Measurements from ENCODE around the gene TMA16.

TMA16 gene

DNA sequence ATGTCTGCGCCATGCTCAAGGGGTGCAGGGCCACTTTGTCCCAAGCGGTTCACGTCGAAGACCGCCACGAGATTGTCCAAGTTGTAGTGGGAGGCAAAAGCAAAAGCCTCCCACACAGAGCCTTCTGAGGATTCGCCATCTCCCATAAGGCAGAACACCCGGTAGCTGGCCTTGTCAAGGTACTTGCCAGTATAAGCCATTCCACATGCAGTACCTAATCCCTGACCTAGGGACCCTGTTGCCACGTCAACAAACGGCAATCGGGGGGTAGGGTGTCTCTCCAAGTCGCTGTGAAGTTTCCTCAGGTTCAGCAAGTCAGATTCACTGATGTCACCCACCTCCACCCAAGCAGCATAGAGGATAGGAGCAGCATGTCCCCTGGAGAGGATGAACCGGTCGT, 21.4 kb upstream of the TMA16 start:
- DNase-seq (ENCODE audit: low read depth), result no peak
- TF ChIP-seq CTCF (conservative IDR thresholded peaks at IDR 0.05; ENCODE audit: low read length), result no peak
- no peak overlapping the region for H3K4me3 ChIP-seq (ENCODE audit: low read length)

DNA sequence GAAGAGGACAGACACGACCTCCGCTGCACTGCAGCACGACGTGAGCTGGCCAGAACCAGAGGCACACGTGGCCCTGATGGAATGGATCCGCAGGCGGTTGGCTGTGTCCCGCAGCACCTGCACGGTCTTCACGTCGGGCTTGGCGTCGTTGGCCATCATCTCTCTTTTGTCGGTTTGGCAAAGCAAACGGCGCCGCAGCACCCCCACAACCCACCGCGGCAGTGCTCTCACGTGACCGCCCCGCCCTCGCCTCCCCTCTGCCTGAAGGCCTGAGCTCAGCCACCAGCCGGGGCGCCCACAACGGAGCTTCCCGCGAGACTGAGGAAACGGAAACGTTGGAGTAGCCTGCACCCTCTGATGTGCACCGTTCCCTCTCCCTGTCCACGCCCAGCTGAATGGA, 20.9 kb upstream of the TMA16 start, which contains the start of gene TKTL2:
TKTL2 (minus strand) TSS at position 179 of the 400 bp plus-strand sequence; CDS start at position 159, 20 bp downstream.
- DNase-seq (ENCODE audit: low read depth), result no peak
- H3K4me3 ChIP-seq (ENCODE audit: low read length), result no peak within 1 kb of the TSS
- no peak for TF ChIP-seq CTCF (conservative IDR thresholded peaks at IDR 0.05; ENCODE audit: low read length)

DNA sequence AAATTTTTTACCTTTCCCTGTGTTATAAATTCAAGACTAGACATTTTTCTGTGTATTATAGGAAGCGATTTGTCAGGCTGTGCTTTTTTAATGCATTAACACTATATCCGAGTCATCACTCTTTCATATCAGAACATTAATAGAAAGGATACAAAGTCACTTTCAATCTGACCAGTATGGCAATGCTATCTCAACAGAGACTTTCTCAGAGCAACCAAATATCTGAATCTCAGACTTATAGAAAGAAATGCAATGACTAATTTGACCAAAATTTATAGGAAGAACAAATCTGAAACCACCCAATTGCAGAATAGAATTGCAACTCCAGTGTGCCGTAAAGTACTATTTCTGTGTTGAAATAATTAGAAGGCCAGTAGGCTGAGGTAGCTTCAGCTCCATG, 20.5 kb upstream of the TMA16 start:
- no peak overlapping the region for H3K4me3 ChIP-seq (ENCODE audit: low read length)
- TF ChIP-seq CTCF (conservative IDR thresholded peaks at IDR 0.05; ENCODE audit: low read length), result no peak
- no peak for DNase-seq (ENCODE audit: low read depth)

DNA sequence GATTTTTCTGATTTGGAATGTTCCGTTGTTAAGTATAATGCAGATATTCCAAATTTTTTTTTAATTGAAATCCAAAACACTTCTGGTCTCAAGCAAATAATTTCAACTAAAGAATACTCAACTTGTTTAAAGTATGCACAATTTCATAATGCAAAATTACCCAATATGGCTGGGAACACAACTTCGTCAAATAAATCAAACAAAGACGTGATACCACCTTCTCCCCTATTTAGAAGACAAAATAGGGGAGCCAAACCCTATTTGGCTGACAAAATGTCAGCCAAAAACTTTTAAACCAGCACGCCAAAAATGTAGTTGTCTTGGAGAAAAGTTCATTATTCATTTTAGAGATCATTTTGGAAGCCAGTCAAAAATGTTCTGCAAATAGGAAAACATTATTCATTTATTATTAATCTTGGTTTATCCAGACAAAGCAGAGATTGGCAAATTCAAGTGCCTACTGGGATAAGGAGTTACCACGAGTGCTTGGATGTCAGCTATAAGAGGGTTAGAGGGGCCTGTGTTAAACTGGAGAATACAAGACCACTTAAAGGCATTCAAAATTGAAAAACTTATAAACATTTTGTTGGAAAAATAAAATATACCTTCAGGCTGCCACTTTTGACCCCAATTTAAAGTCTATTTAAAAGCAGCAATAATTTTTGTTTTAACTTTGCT, 17.6 kb upstream of the TMA16 start:
- no peak overlapping the region for H3K4me3 ChIP-seq (ENCODE audit: low read length)
- DNase-seq (ENCODE audit: low read depth), result no peak
- no peak for TF ChIP-seq CTCF (conservative IDR thresholded peaks at IDR 0.05; ENCODE audit: low read length)

- no peak overlapping the region for H3K4me3 ChIP-seq (ENCODE audit: low read length)
- no peak for DNase-seq (ENCODE audit: low read depth)
- no peak for TF ChIP-seq CTCF (conservative IDR thresholded peaks at IDR 0.05; ENCODE audit: low read length)
Measured at GRCh38 chr4:163482190-163482589, 12.3 kb upstream of the TMA16 start.

- no peak overlapping the region for H3K4me3 ChIP-seq (ENCODE audit: low read length)
- peak; percentile 40 for DNase-seq (ENCODE audit: low read depth)
- TF ChIP-seq CTCF (conservative IDR thresholded peaks at IDR 0.05; ENCODE audit: low read length), result peak; percentile 59
Measured at GRCh38 chr4:163484906-163485305, 9.6 kb upstream of the TMA16 start.

GRCh38 chr4:163485589-163485988, 8.9 kb upstream of the TMA16 start:
- TF ChIP-seq CTCF (conservative IDR thresholded peaks at IDR 0.05; ENCODE audit: low read length), result no peak
- DNase-seq (ENCODE audit: low read depth), result no peak
- H3K4me3 ChIP-seq (ENCODE audit: low read length), result no peak overlapping the region

All from AG10803 (cell line).